Gastroesophageal sphincter (tissue), 3 donors: Measurements from ENCODE around the gene SPAG16.

Experiments
- EP300 ChIP-seq: sonication (generic); formaldehyde crosslinking; IDR thresholded peaks from one replicate; pipeline ENCODE4 v1.6.1; 2017; ENCODE audit warnings: antibody characterized with exemption, mild to moderate bottlenecking
- POLR2A ChIP-seq, 2 donors: fragments of 450-650 bp; IDR thresholded peaks; one replicate each; pipeline ENCODE4 v1.6.1; 2017; ENCODE audit warnings: antibody characterized with exemption in 2 of 2, mild to moderate bottlenecking in 2 of 2, moderate library complexity in 1 of 2
- POLR2AphosphoS5 ChIP-seq: sonication (generic); formaldehyde crosslinking; IDR thresholded peaks from one replicate; pipeline ENCODE4 v1.6.1; 2017; ENCODE audit warnings: antibody characterized with exemption
- TF ChIP-seq, protein P1 (sequence below), 4 experiments: fragments of 200-600 bp in 2 of 4; fragments of 450-650 bp in 2 of 4; sonication (generic) in 1 of 4; IDR thresholded peaks; one replicate each; pipeline ENCODE4 v1.5.1; 2017 to 2019; ENCODE audit warnings: antibody characterized with exemption in 4 of 4, mild to moderate bottlenecking in 2 of 4, moderate library complexity in 2 of 4

DNA sequence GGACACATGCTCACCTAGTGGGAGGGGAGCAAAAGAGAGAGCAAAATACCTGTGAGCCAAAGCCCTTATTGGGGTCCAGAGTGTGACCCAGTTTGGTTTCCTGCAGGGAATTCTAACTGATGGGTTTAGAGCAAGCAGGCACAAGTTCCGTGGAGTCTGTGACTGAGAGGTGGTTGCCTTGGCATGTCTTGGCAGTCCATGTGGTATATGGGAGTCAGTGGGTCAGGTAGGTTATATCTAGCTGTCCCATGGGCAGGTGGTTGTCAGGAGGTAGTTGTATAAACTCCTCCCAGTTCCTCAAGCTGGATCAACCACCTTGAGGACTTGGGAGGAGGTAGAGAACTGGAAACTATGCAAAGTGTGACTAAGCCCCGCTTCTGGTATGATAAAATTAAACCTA is 673.8 kb downstream of the SPAG16 start:
- TF ChIP-seq, protein P1, sequence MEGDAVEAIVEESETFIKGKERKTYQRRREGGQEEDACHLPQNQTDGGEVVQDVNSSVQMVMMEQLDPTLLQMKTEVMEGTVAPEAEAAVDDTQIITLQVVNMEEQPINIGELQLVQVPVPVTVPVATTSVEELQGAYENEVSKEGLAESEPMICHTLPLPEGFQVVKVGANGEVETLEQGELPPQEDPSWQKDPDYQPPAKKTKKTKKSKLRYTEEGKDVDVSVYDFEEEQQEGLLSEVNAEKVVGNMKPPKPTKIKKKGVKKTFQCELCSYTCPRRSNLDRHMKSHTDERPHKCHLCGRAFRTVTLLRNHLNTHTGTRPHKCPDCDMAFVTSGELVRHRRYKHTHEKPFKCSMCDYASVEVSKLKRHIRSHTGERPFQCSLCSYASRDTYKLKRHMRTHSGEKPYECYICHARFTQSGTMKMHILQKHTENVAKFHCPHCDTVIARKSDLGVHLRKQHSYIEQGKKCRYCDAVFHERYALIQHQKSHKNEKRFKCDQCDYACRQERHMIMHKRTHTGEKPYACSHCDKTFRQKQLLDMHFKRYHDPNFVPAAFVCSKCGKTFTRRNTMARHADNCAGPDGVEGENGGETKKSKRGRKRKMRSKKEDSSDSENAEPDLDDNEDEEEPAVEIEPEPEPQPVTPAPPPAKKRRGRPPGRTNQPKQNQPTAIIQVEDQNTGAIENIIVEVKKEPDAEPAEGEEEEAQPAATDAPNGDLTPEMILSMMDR (IDR thresholded peaks at IDR 0.05) = no peak
- no peak for TF ChIP-seq POLR2A (IDR thresholded peaks at IDR 0.05)
- no peak for TF ChIP-seq POLR2AphosphoS5
- no peak for TF ChIP-seq EP300
